A673 (cell line): ENCODE data around the gene AMACR. TPM values are rescaled to one million over a fixed set of nuclear protein-coding genes. Genes with fewer than 3 reads are reported as not detected.

Experiments
- BruUV-seq: library from RNA; stranded (reverse); fragments of 400-500 nt; replicated peaks from 2 replicates; lab custom pipeline; 2021; lab: Mats Ljungman, UMichigan
- CTCF ChIA-PET: fragments of 300-600 bp; sonication (Branson Sonifier 250); formaldehyde crosslinking; loops from one replicate; lab custom pipeline; 2022; ENCODE audit warnings: antibody characterized with exemption; lab: Charles Lee
- POLR2A ChIA-PET: fragments of 300-600 bp; sonication (Branson Sonifier 250); formaldehyde crosslinking; loops from one replicate; lab custom pipeline; 2022; ENCODE audit warnings: antibody characterized with exemption; ENCODE audit not compliant: low non-redundant PET; lab: Charles Lee
- DNase-seq: peaks from one replicate; pipeline ENCODE4 v3.0.0-alpha.2; 2015; ENCODE audit warnings: low spot score
- H3K27ac ChIP-seq: fragments of 200-600 bp; sonication (generic); 2 replicates; pipeline ENCODE4 v1.5.1; 2016; ENCODE audit warnings: mixed run types, low read depth, mild to moderate bottlenecking, mixed read lengths, antibody characterized with exemption, low read length; ENCODE audit not compliant: poor library complexity, severe bottlenecking
- H3K27me3 ChIP-seq: fragments of 200-600 bp; sonication (generic); replicated peaks from 2 replicates; pipeline ENCODE4 v1.6.1; 2017; ENCODE audit warnings: mixed run types, low read depth, mild to moderate bottlenecking, mixed read lengths, antibody characterized with exemption, low read length; ENCODE audit not compliant: insufficient read depth, poor library complexity
- H3K36me3 ChIP-seq: fragments of 200-600 bp; sonication (generic); 2 replicates; pipeline ENCODE4 v1.6.1; 2016; ENCODE audit warnings: mixed run types, mild to moderate bottlenecking, mixed read lengths, antibody characterized with exemption, low read length; ENCODE audit not compliant: insufficient read depth, poor library complexity, severe bottlenecking
- H3K4me1 ChIP-seq: fragments of 200-600 bp; sonication (generic); 2 replicates; pipeline ENCODE4 v1.6.1; 2017; ENCODE audit warnings: mixed run types, mild to moderate bottlenecking, mixed read lengths, antibody characterized with exemption, low read length; ENCODE audit not compliant: insufficient read depth, poor library complexity, severe bottlenecking
- H3K4me3 ChIP-seq: fragments of 200-600 bp; sonication (generic); 2 replicates; pipeline ENCODE4 v1.5.1; 2016; ENCODE audit warnings: low read depth, mixed run types, mild to moderate bottlenecking, mixed read lengths, low read length; ENCODE audit not compliant: poor library complexity, severe bottlenecking
- H3K9me3 ChIP-seq: fragments of 200-600 bp; sonication (generic); 2 replicates; pipeline ENCODE4 v1.6.1; 2016; ENCODE audit warnings: mixed run types, low read depth, mild to moderate bottlenecking, mixed read lengths, antibody characterized with exemption, low read length; ENCODE audit not compliant: poor library complexity, severe bottlenecking
- EZH2 ChIP-seq: fragments of 200-600 bp; sonication (generic); IDR thresholded peaks from 2 replicates; pipeline ENCODE4 v1.6.1; 2017; ENCODE audit warnings: borderline replicate concordance, low read depth, mild to moderate bottlenecking, mixed read lengths, antibody characterized with exemption, low read length; ENCODE audit not compliant: poor library complexity, severe bottlenecking
- intact Hi-C: fragments of 100-400 bp; cut with micrococcal nuclease; formaldehyde crosslinking; loops from one replicate; pipeline ENCODE4 v1.10.0; 2022; ENCODE audit not compliant: unreplicated experiment
- total RNA-seq: library from RNA; stranded (reverse); gene quantifications from 2 replicates; pipeline ENCODE4 v1.2.3, GENCODE V29; 2021
- TF ChIP-seq, protein P1 (sequence below): fragments of 300-800, 200-600 bp; sonication (generic); conservative IDR thresholded peaks from 2 replicates; pipeline ENCODE4 v1.5.1; 2017; ENCODE audit warnings: low read depth, mild to moderate bottlenecking, antibody characterized with exemption, low read length, moderate library complexity, mixed read lengths

The AMACR gene
- total RNA-seq, 1 experiment from 2014 or later, result 13.9 TPM

DNA sequence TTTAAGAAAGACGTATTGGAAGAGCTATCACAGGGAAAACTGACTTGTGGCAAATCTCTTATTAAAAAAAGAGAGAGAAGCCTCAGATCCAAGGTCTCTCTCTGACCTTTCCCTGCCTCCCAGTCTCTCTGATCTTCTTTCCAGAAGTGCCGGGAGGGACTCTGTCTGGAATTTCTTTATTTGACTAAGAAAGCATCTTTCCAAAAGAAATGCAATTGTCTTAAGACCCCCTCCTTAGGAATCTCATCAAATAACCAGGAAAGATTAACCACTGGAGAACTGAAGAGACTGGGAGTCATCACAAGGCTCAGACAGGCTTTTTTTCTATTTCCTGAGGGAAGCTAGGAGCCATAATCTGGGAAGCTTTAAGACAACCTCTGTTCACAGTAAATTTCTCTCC, 30.5 kb upstream of the AMACR start:
- TF ChIP-seq, protein P1, sequence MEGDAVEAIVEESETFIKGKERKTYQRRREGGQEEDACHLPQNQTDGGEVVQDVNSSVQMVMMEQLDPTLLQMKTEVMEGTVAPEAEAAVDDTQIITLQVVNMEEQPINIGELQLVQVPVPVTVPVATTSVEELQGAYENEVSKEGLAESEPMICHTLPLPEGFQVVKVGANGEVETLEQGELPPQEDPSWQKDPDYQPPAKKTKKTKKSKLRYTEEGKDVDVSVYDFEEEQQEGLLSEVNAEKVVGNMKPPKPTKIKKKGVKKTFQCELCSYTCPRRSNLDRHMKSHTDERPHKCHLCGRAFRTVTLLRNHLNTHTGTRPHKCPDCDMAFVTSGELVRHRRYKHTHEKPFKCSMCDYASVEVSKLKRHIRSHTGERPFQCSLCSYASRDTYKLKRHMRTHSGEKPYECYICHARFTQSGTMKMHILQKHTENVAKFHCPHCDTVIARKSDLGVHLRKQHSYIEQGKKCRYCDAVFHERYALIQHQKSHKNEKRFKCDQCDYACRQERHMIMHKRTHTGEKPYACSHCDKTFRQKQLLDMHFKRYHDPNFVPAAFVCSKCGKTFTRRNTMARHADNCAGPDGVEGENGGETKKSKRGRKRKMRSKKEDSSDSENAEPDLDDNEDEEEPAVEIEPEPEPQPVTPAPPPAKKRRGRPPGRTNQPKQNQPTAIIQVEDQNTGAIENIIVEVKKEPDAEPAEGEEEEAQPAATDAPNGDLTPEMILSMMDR, result no peak
- TF ChIP-seq EZH2, result no peak
- H3K27ac ChIP-seq, result no peak overlapping the region
- no peak for DNase-seq
- intact Hi-C loops, result no loop called here
- no peaks in the 10 kb centered on the region for H3K27me3 ChIP-seq
- ChIA-PET CTCF (no interaction called here), POLR2A (no interaction called here)
- H3K4me1 ChIP-seq, result no peaks in the 10 kb centered on the region
- H3K36me3 ChIP-seq, result no peaks in the 10 kb centered on the region
- no peak overlapping the region for H3K4me3 ChIP-seq
- H3K9me3 ChIP-seq, result no peaks in the 10 kb centered on the region
- no TSS peak for BruUV-seq

DNA sequence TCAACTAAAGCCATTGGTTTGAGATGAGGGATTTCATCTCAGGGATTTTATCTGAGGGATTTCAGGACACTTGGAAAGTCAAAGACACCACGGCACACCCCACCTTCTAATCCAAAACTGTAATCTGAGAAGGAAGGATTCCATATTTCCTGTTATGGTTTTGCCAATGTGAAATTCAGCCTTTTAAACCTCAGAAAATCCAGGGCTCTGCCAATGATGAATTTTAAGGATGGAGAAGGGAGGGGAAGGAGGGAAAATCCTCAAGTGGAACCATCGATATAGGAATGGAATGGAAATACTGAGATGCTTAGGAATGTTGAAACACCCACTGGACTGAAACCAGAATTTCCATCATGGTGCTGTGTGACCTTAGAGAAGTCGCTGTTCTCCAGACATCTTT, 29.9 kb upstream of the AMACR start:
- Histone ChIP-seq H3K27me3 (no peaks in the 10 kb centered on the region), H3K9me3 (no peaks in the 10 kb centered on the region), H3K4me3 (no peak overlapping the region), H3K4me1 (no peaks in the 10 kb centered on the region), H3K36me3 (no peaks in the 10 kb centered on the region), H3K27ac (no peak overlapping the region)
- CTCF ChIA-PET, result no interaction called here
- TF ChIP-seq EZH2, result no peak
- TF ChIP-seq, protein P1, result no peak
- no peak for DNase-seq
- BruUV-seq, result no TSS peak
- POLR2A ChIA-PET, result no interaction called here
- intact Hi-C loops, result no loop called here

DNA sequence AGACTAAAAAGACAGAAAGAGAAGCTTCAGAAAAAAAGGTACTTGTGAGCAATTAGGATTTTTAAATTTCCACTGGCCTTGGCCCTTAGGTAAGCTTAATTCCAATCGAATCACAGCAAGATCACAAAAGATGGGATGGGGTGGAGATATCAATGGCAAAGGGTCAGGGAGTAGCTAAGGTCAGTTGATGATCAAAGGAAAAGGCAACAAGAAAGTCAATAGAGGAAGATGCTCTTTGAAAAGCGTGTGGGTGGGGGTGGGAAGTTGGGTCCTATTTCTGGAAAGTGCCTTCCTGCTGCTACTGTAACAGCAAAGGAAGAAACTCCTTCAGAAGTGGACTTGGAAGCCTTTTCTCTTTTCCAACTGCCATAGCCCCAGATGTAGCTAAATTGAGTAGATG, 27.9 kb upstream of the AMACR start:
- CTCF ChIA-PET, result no interaction called here
- BruUV-seq, result no TSS peak

More for the DNA sequence above, 27.9 kb upstream of the AMACR start:
- no peak for DNase-seq
- POLR2A ChIA-PET, result no interaction called here
- H3K36me3 ChIP-seq, result no peaks in the 10 kb centered on the region
- no peak overlapping the region for H3K4me3 ChIP-seq
- H3K27me3 ChIP-seq, result no peaks in the 10 kb centered on the region
- H3K27ac ChIP-seq, result no peak overlapping the region
- no peak for TF ChIP-seq EZH2
- TF ChIP-seq, protein P1, result no peak
- no peaks in the 10 kb centered on the region for H3K9me3 ChIP-seq
- no peaks in the 10 kb centered on the region for H3K4me1 ChIP-seq
- intact Hi-C loops, result no loop called here
